K562 (cell line): ENCODE measurements around the gene APPL2. TPM values are rescaled to one million over a fixed set of nuclear protein-coding genes. Genes with fewer than 3 reads are reported as not detected.

Source experiments
- CHD7 ChIP-seq: fragments of 200-600 bp; sonication (generic); IDR thresholded peaks from one replicate; pipeline ENCODE4 v1.6.1; 2012; ENCODE audit warnings: mild to moderate bottlenecking, low read depth, low read length, inconsistent platforms
- GABPB1 ChIP-seq: sonication (generic); formaldehyde crosslinking; IDR thresholded peaks from 2 replicates; pipeline ENCODE4 v1.8.0; 2022; ENCODE audit warnings: mild to moderate bottlenecking, missing genetic modification reagents
- GATAD2B ChIP-seq: fragments of 450-650 bp; IDR thresholded peaks from 2 replicates; pipeline ENCODE4 v1.6.1; 2017; ENCODE audit warnings: mild to moderate bottlenecking, borderline replicate concordance
- NCOR1 ChIP-seq: fragments of 450-650 bp; IDR thresholded peaks from 2 replicates; pipeline ENCODE4 v1.6.1; 2016; ENCODE audit warnings: mild to moderate bottlenecking, moderate library complexity
- NKRF ChIP-seq: fragments of 450-650 bp; IDR thresholded peaks from 2 replicates; pipeline ENCODE4 v1.6.1; 2016; ENCODE audit warnings: borderline replicate concordance
- RBM14 ChIP-seq: fragments of 200-400 bp; formaldehyde crosslinking; IDR thresholded peaks from 2 replicates; pipeline ENCODE4 v1.6.1; 2018; ENCODE audit warnings: low read depth, mild to moderate bottlenecking, low read length, moderate library complexity, borderline replicate concordance; ENCODE audit not compliant: insufficient read depth
- SMAD2 ChIP-seq: fragments of 150-350 bp; IDR thresholded peaks from 2 replicates; pipeline ENCODE4 v1.6.1; 2014; ENCODE audit warnings: low read depth, mild to moderate bottlenecking, low read length
- ZFP30 ChIP-seq: fragments of 250-450 bp; sonication (Bioruptor Pico); IDR thresholded peaks from 2 replicates; pipeline ENCODE4 v1.8.0; 2022; ENCODE audit warnings: moderate library complexity, mild to moderate bottlenecking, inconsistent platforms, borderline replicate concordance
- ZNF347 ChIP-seq: fragments of 450-650 bp; formaldehyde crosslinking; IDR thresholded peaks from 2 replicates; pipeline ENCODE4 v1.4.0; 2020; ENCODE audit warnings: low read depth, mild to moderate bottlenecking, moderate library complexity
- polyA plus RNA-seq, 8 experiments: library from polyadenylated mRNA; depleted of rRNA in 4 of 8; stranded (reverse) in 5 of 8; unstranded in 3 of 8; fragments of >200 nt; fragmentation: Nextera tagmentation in 2 of 8; fragmentation: Illumina TruSeq in 1 of 8; extraction: Ambion mirVana in 2 of 8; extraction: Trizol in 1 of 8; gene quantifications; 2 replicates each; pipeline versions ENCODE4 v1.2.1 to v1.2.3, GENCODE V29; 2011 to 2014; ENCODE audit warnings: inconsistent platforms in 1 of 8, missing spikeins in 1 of 8
- total RNA-seq, 7 experiments: library from RNA; depleted of rRNA in 6 of 7; stranded (reverse); fragments of >200 nt in 6 of 7; fragmentation: Illumina TruSeq in 2 of 7; extraction: Trizol in 2 of 7; gene quantifications; 2 replicates each; pipeline versions ENCODE4 v1.2.1 to v1.2.3, GENCODE V29; 2011 to 2021; ENCODE audit warnings: low replicate concordance in 1 of 7

APPL2 gene
- total and polyA plus RNA-seq, 9 of the 15 experiments (the other 6 are each of a cell fraction or from before 2014, with no cell fraction given): 2.1 to 14.4 (median 8.2) TPM

- TF ChIP-seq CHD7 (no peak), GATAD2B (no peak), NKRF (no peak), GABPB1 (CRISPR knock-in tag) (no peak), NCOR1 (no peak), ZFP30 (no peak), ZNF347 (CRISPR knock-in tag) (no peak), RBM14 (no peak), SMAD2 (no peak)
Observed at GRCh38 chr12:105274571-105274970, 38.6 kb upstream of the APPL2 start (continued).
